MCF 10A (cell line): Measurements from ENCODE around the gene MBD3L5. TPM values are rescaled to one million over a fixed set of nuclear protein-coding genes. Genes with fewer than 3 reads are reported as not detected.

Experiments used
- BruUV-seq: library from RNA; stranded (reverse); fragments of 400-500 nt; replicated peaks from 2 replicates; lab custom pipeline; 2021; lab: Mats Ljungman, UMichigan
- CTCF ChIA-PET: fragments of 300-600 bp; sonication (Branson Sonifier 250); formaldehyde crosslinking; extraction: SDS; loops from one replicate; lab custom pipeline; 2021; ENCODE audit warnings: antibody characterized with exemption, inconsistent platforms; lab: Yijun Ruan, JAX
- POLR2A ChIA-PET: fragments of 300-600, 350-650 bp; sonication (Branson Sonifier 250); formaldehyde crosslinking; extraction: SDS; loops from one replicate; lab custom pipeline; 2020; ENCODE audit warnings: antibody characterized with exemption, inconsistent platforms; lab: Yijun Ruan, JAX
- DNase-seq: peaks from one replicate; pipeline ENCODE4 v3.0.0-alpha.2; 2018; ENCODE audit not compliant: unreplicated experiment
- H3K27ac Mint-ChIP-seq: one replicate; pipeline ENCODE4 v1.8.0; 2022; ENCODE audit warnings: mild to moderate bottlenecking, low read depth, mixed read lengths; ENCODE audit not compliant: unreplicated experiment
- H3K27me3 Mint-ChIP-seq: one replicate; pipeline ENCODE4 v1.8.0; 2022; ENCODE audit warnings: mixed read lengths; ENCODE audit not compliant: insufficient read depth, unreplicated experiment
- H3K36me3 Mint-ChIP-seq: one replicate; pipeline ENCODE4 v1.8.0; 2022; ENCODE audit warnings: mild to moderate bottlenecking, moderate library complexity, mixed read lengths; ENCODE audit not compliant: insufficient read depth, unreplicated experiment
- H3K4me1 Mint-ChIP-seq: one replicate; pipeline ENCODE4 v1.8.0; 2022; ENCODE audit warnings: mixed read lengths; ENCODE audit not compliant: insufficient read depth, unreplicated experiment
- H3K4me3 Mint-ChIP-seq: one replicate; pipeline ENCODE4 v1.8.0; 2022; ENCODE audit warnings: mild to moderate bottlenecking, moderate library complexity, mixed read lengths; ENCODE audit not compliant: unreplicated experiment
- H3K9me3 Mint-ChIP-seq: one replicate; pipeline ENCODE4 v1.8.0; 2022; ENCODE audit warnings: mixed read lengths; ENCODE audit not compliant: unreplicated experiment
- CTCF ChIP-seq: fragments of 200-600 bp; IDR thresholded peaks from one replicate; pipeline ENCODE4 v1.8.0; 2022; ENCODE audit warnings: antibody characterized with exemption, mild to moderate bottlenecking; ENCODE audit not compliant: unreplicated experiment
- intact Hi-C: fragments of 100-400 bp; cut with micrococcal nuclease; formaldehyde crosslinking; loops from 2 replicates; pipeline ENCODE4 v1.14.1; 2022
- total RNA-seq: library from RNA; stranded (reverse); gene quantifications from 2 replicates; pipeline ENCODE4 v1.2.3, GENCODE V29; 2022

Gene MBD3L5
- total RNA-seq, 1 experiment from 2014 or later = not detected

- ChIA-PET CTCF (no interaction called here), POLR2A (interaction anchor here (0.6 kb wide), 1 partner anchor 244 kb away, joined by 3 read pairs; no protein-coding TSS in a partner anchor)
- Mint-ChIP-seq H3K4me1 (peaks cover 6% of the 10 kb centered on the region), H3K27me3 (peaks cover 24% of the 10 kb centered on the region), H3K36me3 (peaks cover 4% of the 10 kb centered on the region), H3K27ac (no peak overlapping the region), H3K9me3 (peaks cover 3% of the 10 kb centered on the region), H3K4me3 (no peak overlapping the region)
- TF ChIP-seq CTCF = no peak
- intact Hi-C loops = no loop called here
- BruUV-seq = no TSS peak
- no peak for DNase-seq
Observed at GRCh38 chr19:7000333-7000732, 30.0 kb upstream of the MBD3L5 start.

- intact Hi-C loops = no loop called here
- Mint-ChIP-seq H3K27me3 (peaks cover 24% of the 10 kb centered on the region), H3K4me1 (peaks cover 6% of the 10 kb centered on the region), H3K36me3 (peaks cover 4% of the 10 kb centered on the region), H3K9me3 (no peaks in the 10 kb centered on the region), H3K4me3 (no peak overlapping the region), H3K27ac (no peak overlapping the region)
- no peak for TF ChIP-seq CTCF
- POLR2A ChIA-PET = interaction anchor here (0.6 kb wide), 1 partner anchor 245 kb away, joined by 3 read pairs; no protein-coding TSS in a partner anchor
- no peak for DNase-seq
- CTCF ChIA-PET = interaction anchor here (0.9 kb wide), 1 partner anchor 88 kb away, joined by 3 read pairs; no protein-coding TSS in a partner anchor
- BruUV-seq = no TSS peak
Observed at GRCh38 chr19:7000816-7001215, 29.6 kb upstream of the MBD3L5 start.

GRCh38 chr19:7004313-7004931 lies 26.0 kb upstream of the MBD3L5 start:
- POLR2A ChIA-PET = interaction anchor here (0.6 to 0.9 kb wide), 2 partner anchors 19 to 169 kb away, joined by 3 read pairs; no protein-coding TSS in a partner anchor
- CTCF ChIA-PET = interaction anchor here (0.6 to 2.0 kb wide), 7 partner anchors 8 to 136 kb away, joined by 3 to 7 read pairs (median 4); no protein-coding TSS in a partner anchor
- peak; percentile 47 for TF ChIP-seq CTCF
- BruUV-seq = no TSS peak
- Mint-ChIP-seq H3K4me1 (no peaks in the 10 kb centered on the region), H3K36me3 (peaks cover 4% of the 10 kb centered on the region), H3K27me3 (peaks cover 24% of the 10 kb centered on the region), H3K9me3 (no peaks in the 10 kb centered on the region), H3K4me3 (no peak overlapping the region), H3K27ac (no peak overlapping the region)
- DNase-seq = peak; percentile 52
- intact Hi-C loops = no loop called here

GRCh38 chr19:7006135-7006704 lies 24.2 kb upstream of the MBD3L5 start:
- CTCF ChIA-PET = interaction anchor here (0.6 kb wide), 1 partner anchor 9 kb away, joined by 3 read pairs; no protein-coding TSS in a partner anchor
- no TSS peak for BruUV-seq
- H3K27ac Mint-ChIP-seq = no peak overlapping the region
- intact Hi-C loops = no loop called here
- H3K9me3 Mint-ChIP-seq = no peaks in the 10 kb centered on the region
- no peaks in the 10 kb centered on the region for H3K4me1 Mint-ChIP-seq
- H3K4me3 Mint-ChIP-seq = no peak overlapping the region
- DNase-seq = no peak
- POLR2A ChIA-PET = no interaction called here
- peaks cover 9% of the 10 kb centered on the region for H3K27me3 Mint-ChIP-seq
- H3K36me3 Mint-ChIP-seq = no peaks in the 10 kb centered on the region
- TF ChIP-seq CTCF = no peak
